ENCODE measurements around the gene UBA7. TPM values are rescaled to one million over a fixed set of nuclear protein-coding genes. Genes with fewer than 3 reads are reported as not detected.

The UBA7 gene
- total RNA-seq, 6 experiments from 2014 or later: 16.4 to 39.1 (median 28.5) TPM

DNA sequence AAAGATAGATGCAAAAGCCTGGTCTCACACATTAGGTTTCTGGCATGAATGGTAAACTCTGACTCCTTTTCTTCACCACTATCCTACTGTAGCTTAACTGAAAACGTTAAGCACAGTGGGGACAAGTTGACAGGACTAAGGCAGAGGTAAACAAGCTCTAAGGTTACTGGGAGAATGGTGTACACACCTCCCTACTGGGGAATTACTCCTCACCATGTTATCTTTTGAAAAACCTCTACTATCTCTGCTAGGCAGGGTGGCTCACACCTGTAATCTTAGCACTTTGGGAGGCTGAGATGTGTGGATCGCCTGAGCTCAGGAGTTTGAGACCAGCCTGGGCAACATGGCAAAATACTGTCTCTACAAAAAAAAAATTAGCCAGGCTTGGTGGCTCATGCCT is 56.6 kb downstream of the UBA7 start:
- no peaks in the 10 kb centered on the region for H3K4me1 ChIP-seq
- H3K4me3 ChIP-seq: no peak overlapping the region
- DNase-seq (no peak), ATAC-seq (no peak)
- H3K27me3 ChIP-seq: no peaks in the 10 kb centered on the region
- H3K36me3 ChIP-seq: no peaks in the 10 kb centered on the region
- H3K9me3 ChIP-seq: no peaks in the 10 kb centered on the region
- H3K27ac ChIP-seq: no peak overlapping the region
- 55% methylated on average over 1 of the region's 2 CpGs for WGBS (ENCODE audit: insufficient coverage, low coverage, low lambda C conversion rate, missing lambda C conversion rate)
- intact Hi-C loops (cut with DNase I): no loop called here
- TF ChIP-seq POLR2A (IDR thresholded peaks at IDR 0.05): no peak
- TF ChIP-seq, protein P1, sequence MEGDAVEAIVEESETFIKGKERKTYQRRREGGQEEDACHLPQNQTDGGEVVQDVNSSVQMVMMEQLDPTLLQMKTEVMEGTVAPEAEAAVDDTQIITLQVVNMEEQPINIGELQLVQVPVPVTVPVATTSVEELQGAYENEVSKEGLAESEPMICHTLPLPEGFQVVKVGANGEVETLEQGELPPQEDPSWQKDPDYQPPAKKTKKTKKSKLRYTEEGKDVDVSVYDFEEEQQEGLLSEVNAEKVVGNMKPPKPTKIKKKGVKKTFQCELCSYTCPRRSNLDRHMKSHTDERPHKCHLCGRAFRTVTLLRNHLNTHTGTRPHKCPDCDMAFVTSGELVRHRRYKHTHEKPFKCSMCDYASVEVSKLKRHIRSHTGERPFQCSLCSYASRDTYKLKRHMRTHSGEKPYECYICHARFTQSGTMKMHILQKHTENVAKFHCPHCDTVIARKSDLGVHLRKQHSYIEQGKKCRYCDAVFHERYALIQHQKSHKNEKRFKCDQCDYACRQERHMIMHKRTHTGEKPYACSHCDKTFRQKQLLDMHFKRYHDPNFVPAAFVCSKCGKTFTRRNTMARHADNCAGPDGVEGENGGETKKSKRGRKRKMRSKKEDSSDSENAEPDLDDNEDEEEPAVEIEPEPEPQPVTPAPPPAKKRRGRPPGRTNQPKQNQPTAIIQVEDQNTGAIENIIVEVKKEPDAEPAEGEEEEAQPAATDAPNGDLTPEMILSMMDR (IDR thresholded peaks at IDR 0.05): no peak

GRCh38 chr3:49756036-49756435 is 57.7 kb downstream of the UBA7 start:
- H3K4me1 ChIP-seq: no peaks in the 10 kb centered on the region

More at GRCh38 chr3:49756036-49756435, 57.7 kb downstream of the UBA7 start:
- 77% methylated on average over 1 of the region's 1 CpG for WGBS (ENCODE audit: insufficient coverage, low coverage, low lambda C conversion rate, missing lambda C conversion rate)
- intact Hi-C loops (cut with DNase I): no loop called here
- H3K36me3 ChIP-seq: no peaks in the 10 kb centered on the region
- no peak overlapping the region for H3K27ac ChIP-seq
- TF ChIP-seq, protein P1 (IDR thresholded peaks at IDR 0.05): no peak
- TF ChIP-seq POLR2A (IDR thresholded peaks at IDR 0.05): no peak
- DNase-seq (no peak), ATAC-seq (no peak)
- H3K9me3 ChIP-seq: no peaks in the 10 kb centered on the region
- H3K27me3 ChIP-seq: no peaks in the 10 kb centered on the region
- no peak overlapping the region for H3K4me3 ChIP-seq

Small RNA genes lying within 50 kb of the gene (microRNA-seq; reads per million reads assigned to microRNA genes)
- gene MIR5193: 0 to 0.29 reads per million in 2 donors

Small RNA genes lying within 50 kb of the gene (small RNA-seq; reads per million reads assigned to genes)
- gene COX6CP14: 0 reads per million in 2 experiments
- 0 reads per million in 2 experiments for gene RN7SL217P

Other genes starting within 250 kb of the UBA7 start
- 100 to 1,000 TPM in 2 of 6 experiments, 10 to 100 TPM in 4; 60.9 to 114 (median 90.5) TPM for gene APEH, start 139.6 kb downstream of the UBA7 start, total RNA-seq
- 100 to 1,000 TPM; 321 to 695 (median 632) TPM for gene MST1, start 124.5 kb downstream of the UBA7 start, total RNA-seq
- 10 to 100 TPM; 32.4 to 48.3 (median 39.9) TPM for gene RNF123, start 124.4 kb downstream of the UBA7 start, total RNA-seq
- 1 to 10 TPM in 1 of 6 experiments, under 1 TPM in 3, not detected in 2; 0.07 to 2.4 (median 0.64) TPM for gene AMIGO3, start 94.3 kb downstream of the UBA7 start, total RNA-seq
- gene GMPPB, start 90.0 kb downstream of the UBA7 start, total RNA-seq: 10 to 100 TPM; 12.2 to 34.2 (median 25.6) TPM
- 10 to 100 TPM; 12.6 to 19.6 (median 16.2) TPM for gene IP6K1, start 27.4 kb downstream of the UBA7 start, total RNA-seq
- not detected for gene CDHR4, start 14.1 kb downstream of the UBA7 start, total RNA-seq
- 1 to 10 TPM in 1 of 6 experiments, under 1 TPM in 5; 0.46 to 1.2 (median 0.73) TPM for gene INKA1, start 10.7 kb downstream of the UBA7 start, total RNA-seq
- 1 to 10 TPM in 3 of 6 experiments, under 1 TPM in 3; 0.55 to 3.1 (median 0.98) TPM for gene TRAIP, start 42.6 kb upstream of the UBA7 start, total RNA-seq
- not detected for gene CAMKV, start 56.0 kb upstream of the UBA7 start, total RNA-seq
- gene MST1R, start 89.9 kb upstream of the UBA7 start, total RNA-seq: 1 to 10 TPM in 1 of 6 experiments, under 1 TPM in 5; 0.15 to 1.9 (median 0.50) TPM
- gene MON1A, start 115.9 kb upstream of the UBA7 start, total RNA-seq: 10 to 100 TPM in 2 of 6 experiments, 1 to 10 TPM in 4; 5.4 to 14.2 (median 7.5) TPM
- 10 to 100 TPM; 25.9 to 46.4 (median 32.9) TPM for gene RBM6, start 126.2 kb upstream of the UBA7 start, total RNA-seq

All from right lobe of liver (tissue), 6 donors.